Astrocyte of the spinal cord (primary cell): ENCODE measurements around the gene HS3ST5.

Experiments used
- DNase-seq: peaks from one replicate; pipeline ENCODE4 v3.0.0; 2011; ENCODE audit warnings: low read depth, low spot score
- H3K4me3 ChIP-seq: 2 replicates; pipeline ENCODE4 v1.5.1; 2011; ENCODE audit warnings: low read depth, mild to moderate bottlenecking, low read length, moderate library complexity
- in situ Hi-C: cut with HindIII; loops from 2 replicates; pipeline ENCODE4 v1.10.0; 2017; ENCODE audit warnings: low sequenced_read_pairs
- TF ChIP-seq, protein P1 (sequence below): IDR thresholded peaks from 2 replicates; pipeline ENCODE4 v1.5.1; 2012; ENCODE audit warnings: low read depth, mild to moderate bottlenecking, low read length, inconsistent platforms

The HS3ST5 gene

GRCh38 chr6:114131945-114132344 lies 210.9 kb downstream of the HS3ST5 start:
- in situ Hi-C loops, result no loop called here
- H3K4me3 ChIP-seq, result no peak overlapping the region
- no peak for DNase-seq
- TF ChIP-seq, protein P1, sequence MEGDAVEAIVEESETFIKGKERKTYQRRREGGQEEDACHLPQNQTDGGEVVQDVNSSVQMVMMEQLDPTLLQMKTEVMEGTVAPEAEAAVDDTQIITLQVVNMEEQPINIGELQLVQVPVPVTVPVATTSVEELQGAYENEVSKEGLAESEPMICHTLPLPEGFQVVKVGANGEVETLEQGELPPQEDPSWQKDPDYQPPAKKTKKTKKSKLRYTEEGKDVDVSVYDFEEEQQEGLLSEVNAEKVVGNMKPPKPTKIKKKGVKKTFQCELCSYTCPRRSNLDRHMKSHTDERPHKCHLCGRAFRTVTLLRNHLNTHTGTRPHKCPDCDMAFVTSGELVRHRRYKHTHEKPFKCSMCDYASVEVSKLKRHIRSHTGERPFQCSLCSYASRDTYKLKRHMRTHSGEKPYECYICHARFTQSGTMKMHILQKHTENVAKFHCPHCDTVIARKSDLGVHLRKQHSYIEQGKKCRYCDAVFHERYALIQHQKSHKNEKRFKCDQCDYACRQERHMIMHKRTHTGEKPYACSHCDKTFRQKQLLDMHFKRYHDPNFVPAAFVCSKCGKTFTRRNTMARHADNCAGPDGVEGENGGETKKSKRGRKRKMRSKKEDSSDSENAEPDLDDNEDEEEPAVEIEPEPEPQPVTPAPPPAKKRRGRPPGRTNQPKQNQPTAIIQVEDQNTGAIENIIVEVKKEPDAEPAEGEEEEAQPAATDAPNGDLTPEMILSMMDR, result no peak

- in situ Hi-C loops, result no loop called here
- TF ChIP-seq, protein P1, result no peak
Measured at GRCh38 chr6:114125576-114125975, 217.2 kb downstream of the HS3ST5 start.

GRCh38 chr6:114121913-114122662 lies 220.7 kb downstream of the HS3ST5 start:
- H3K4me3 ChIP-seq, result no peak overlapping the region
- TF ChIP-seq, protein P1, result no peak
- DNase-seq, result no peak
- in situ Hi-C loops, result no loop called here

More at GRCh38 chr6:114125576-114125975, 217.2 kb downstream of the HS3ST5 start:
- H3K4me3 ChIP-seq, result no peak overlapping the region
- DNase-seq, result no peak

DNA sequence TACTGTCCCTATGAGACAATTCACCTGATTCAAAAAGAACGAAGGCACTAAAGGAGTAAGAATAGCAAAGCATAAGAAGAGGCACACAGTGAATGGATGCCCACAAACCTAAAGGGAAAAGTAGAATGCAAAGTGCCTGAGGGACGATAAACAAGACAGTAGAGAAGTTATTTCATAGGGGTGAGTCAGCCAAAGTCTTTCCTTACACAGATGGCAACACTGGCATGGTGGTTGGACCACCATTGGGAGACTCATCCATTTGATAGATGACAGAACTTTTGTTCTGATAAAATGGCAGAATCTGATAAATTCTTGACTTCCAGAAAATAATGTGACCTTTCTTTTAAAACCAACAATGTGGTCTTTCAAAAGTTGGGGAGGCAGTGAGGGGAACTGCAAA lies 223.8 kb downstream of the HS3ST5 start:
- no peak overlapping the region for H3K4me3 ChIP-seq
- TF ChIP-seq, protein P1, result no peak
- in situ Hi-C loops, result no loop called here
- DNase-seq, result no peak

DNA sequence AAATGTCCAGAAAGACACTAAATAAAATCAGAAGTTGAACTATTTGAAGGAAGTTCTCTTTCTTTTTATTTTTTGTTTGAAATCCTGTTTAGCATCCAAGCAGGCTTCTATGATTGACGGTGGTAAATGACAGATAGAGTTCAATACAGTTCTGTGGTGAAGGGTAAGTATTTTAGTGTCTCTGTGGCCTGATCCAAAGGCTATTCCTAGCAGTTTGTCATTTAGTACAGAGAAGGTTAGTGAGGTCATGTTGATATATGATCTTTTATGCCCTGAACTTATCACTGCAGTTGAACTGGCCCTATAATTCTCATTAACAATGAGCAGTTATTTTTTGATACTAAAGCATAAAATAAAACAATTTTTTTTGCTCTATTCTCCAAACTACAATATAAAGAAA lies 227.2 kb downstream of the HS3ST5 start:
- H3K4me3 ChIP-seq, result no peak overlapping the region
- no peak for DNase-seq
- in situ Hi-C loops, result no loop called here
- TF ChIP-seq, protein P1, result no peak

DNA sequence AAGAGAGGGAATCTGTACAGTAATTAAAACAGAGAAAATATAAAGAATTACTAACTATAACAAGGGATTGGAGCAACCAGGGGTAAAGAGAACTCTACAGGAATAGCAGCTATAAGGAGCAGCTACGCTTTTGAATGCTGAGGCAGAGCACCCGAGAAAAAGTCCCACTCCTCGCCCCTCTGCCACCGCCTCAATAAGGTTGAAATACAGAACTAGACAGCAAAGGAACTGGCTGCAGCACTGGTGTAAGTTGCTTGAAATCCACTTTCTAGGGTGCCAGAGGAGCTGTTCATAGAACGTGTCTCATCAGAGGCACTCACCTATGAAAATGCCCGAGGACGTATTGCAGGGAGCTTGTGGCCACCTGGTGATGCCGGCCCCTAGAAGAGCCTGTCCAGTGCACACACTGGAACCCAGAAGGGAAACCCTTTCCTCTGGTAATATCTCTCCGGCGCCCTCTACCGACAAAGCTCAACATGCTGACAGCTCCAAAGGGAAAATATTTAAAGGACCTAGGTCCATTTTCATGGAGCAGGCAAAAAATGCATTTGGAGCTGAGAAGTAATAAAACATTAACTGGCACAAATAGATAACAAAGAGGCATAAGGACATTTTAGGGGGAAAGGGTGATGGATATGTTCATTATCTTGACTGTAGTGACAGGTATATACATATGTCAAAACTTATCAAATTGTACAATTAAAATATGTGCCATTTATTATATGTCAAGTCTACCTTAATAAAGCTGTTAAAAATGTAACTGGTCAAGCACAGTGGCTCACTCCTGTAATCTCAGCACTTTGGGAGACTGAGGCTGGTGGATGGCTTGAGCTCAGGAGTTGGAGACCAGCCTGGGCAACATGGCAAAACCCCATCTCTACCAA lies 234.5 kb downstream of the HS3ST5 start:
- in situ Hi-C loops, result no loop called here
- TF ChIP-seq, protein P1, result peak; percentile 88
- H3K4me3 ChIP-seq, result no peak overlapping the region
- DNase-seq, result peak; percentile 70
